CD4-positive, CD25-positive, alpha-beta regulatory T cell (primary cell): ENCODE data around the gene RYR3. TPM values are rescaled to one million over a fixed set of nuclear protein-coding genes. Genes with fewer than 3 reads are reported as not detected.

ENCODE experiments used
- ATAC-seq, 2 donors: fragments of 150-1000 bp; cut with Tn5 transposase; one replicate each; pipeline ENCODE4 v1.10.0; 2021; ENCODE audit warnings: low read depth in 2 of 2, moderate number of reproducible peaks in 2 of 2, moderate library complexity in 1 of 2
- DNase-seq, 3 donors: peaks; one replicate each; pipeline versions ENCODE4 v3.0.0 to v3.0.0-alpha.2; 2012 to 2022; ENCODE audit warnings: mixed read lengths in 1 of 3
- H3K27ac ChIP-seq: one replicate; pipeline ENCODE4 v1.7.0; 2013; ENCODE audit warnings: mild to moderate bottlenecking, low read length; ENCODE audit not compliant: insufficient read depth, poor library complexity, severe bottlenecking
- H3K27me3 ChIP-seq: one replicate; pipeline ENCODE4 v1.7.0; 2013; ENCODE audit warnings: low read length; ENCODE audit not compliant: control insufficient read depth, insufficient read depth
- H3K36me3 ChIP-seq: one replicate; pipeline ENCODE4 v1.7.0; 2013; ENCODE audit warnings: mild to moderate bottlenecking, low read length, moderate library complexity; ENCODE audit not compliant: control insufficient read depth, insufficient read depth
- H3K4me1 ChIP-seq: 2 replicates; pipeline ENCODE4 v1.7.0; 2013; ENCODE audit warnings: mild to moderate bottlenecking, low read length; ENCODE audit not compliant: insufficient read depth, control insufficient read depth, poor library complexity, severe bottlenecking
- H3K4me3 ChIP-seq: one replicate; pipeline ENCODE4 v1.7.0; 2013; ENCODE audit warnings: low read depth, mild to moderate bottlenecking, low read length, moderate library complexity
- H3K9me3 ChIP-seq, 2 experiments: 1 replicate in 1 of 2; 2 replicates in 1 of 2; pipeline ENCODE4 v1.7.0; 2013; ENCODE audit warnings: low read length in 2 of 2, mild to moderate bottlenecking in 1 of 2, moderate library complexity in 1 of 2; ENCODE audit not compliant: control insufficient read depth in 2 of 2
- H3K27ac Mint-ChIP-seq, 3 donors: one replicate each; pipeline ENCODE4 v1.8.0; 2020 to 2022; ENCODE audit warnings: mild to moderate bottlenecking in 3 of 3, mixed read lengths in 3 of 3, moderate library complexity in 2 of 3
- H3K27me3 Mint-ChIP-seq: one replicate; pipeline ENCODE4 v1.8.0; 2022; ENCODE audit warnings: mild to moderate bottlenecking, mixed read lengths
- H3K36me3 Mint-ChIP-seq: one replicate; pipeline ENCODE4 v1.8.0; 2020; ENCODE audit warnings: mixed read lengths
- H3K4me1 Mint-ChIP-seq, 4 donors: one replicate each; pipeline ENCODE4 v1.8.0; 2020 to 2022; ENCODE audit warnings: mixed read lengths in 4 of 4, mild to moderate bottlenecking in 1 of 4
- H3K4me3 Mint-ChIP-seq, 4 donors: one replicate each; pipeline ENCODE4 v1.8.0; 2020 to 2022; ENCODE audit warnings: mild to moderate bottlenecking in 4 of 4, mixed read lengths in 4 of 4, moderate library complexity in 3 of 4
- H3K9me3 Mint-ChIP-seq, 7 donors: one replicate each; pipeline ENCODE4 v1.8.0; 2020 to 2022; ENCODE audit warnings: mixed read lengths in 7 of 7, mild to moderate bottlenecking in 3 of 7, moderate library complexity in 2 of 7
- polyA plus RNA-seq, 4 donors: library from polyadenylated mRNA; unstranded; fragments of 300-500 nt; fragmentation: Illumina TruSeq; gene quantifications; one replicate each; pipeline ENCODE4 v1.2.3, GENCODE V29; 2021
- total RNA-seq: library from RNA; stranded (reverse); gene quantifications from one replicate; pipeline ENCODE4 v1.2.3, GENCODE V29; 2022

The RYR3 gene
- total and polyA plus RNA-seq, 5 donors from 2014 or later: 0.05 to 0.19 (median 0.09) TPM; not detected in 1

GRCh38 chr15:33374226-33374914 lies 63.6 kb downstream of the RYR3 start:
- Mint-ChIP-seq H3K36me3 (no peaks in the 10 kb centered on the region), H3K4me1 (no peaks in the 10 kb centered on the region), H3K27me3 (peaks cover 4% of the 10 kb centered on the region), H3K9me3 (peaks cover 0 to under 1% (median 0%) of the 10 kb centered on the region in 7 donors), H3K4me3 (no peak overlapping the region), H3K27ac (no peak overlapping the region)
- no peak overlapping the region for H3K4me3 ChIP-seq
- no peak overlapping the region for H3K27ac ChIP-seq
- no peaks in the 10 kb centered on the region for H3K27me3 ChIP-seq
- no peaks in the 10 kb centered on the region for H3K9me3 ChIP-seq
- no peaks in the 10 kb centered on the region for H3K4me1 ChIP-seq
- H3K36me3 ChIP-seq: no peaks in the 10 kb centered on the region
- DNase-seq (no peak), ATAC-seq (no peak)

GRCh38 chr15:33375236-33375635 lies 64.5 kb downstream of the RYR3 start:
- H3K4me1 ChIP-seq: no peaks in the 10 kb centered on the region
- no peak for DNase-seq
- Mint-ChIP-seq H3K4me1 (no peaks in the 10 kb centered on the region), H3K4me3 (no peak overlapping the region), H3K36me3 (no peaks in the 10 kb centered on the region), H3K27ac (no peak overlapping the region), H3K9me3 (no peaks in the 10 kb centered on the region), H3K27me3 (peaks cover 4% of the 10 kb centered on the region)
- no peaks in the 10 kb centered on the region for H3K36me3 ChIP-seq
- ATAC-seq: no peak
- H3K27ac ChIP-seq: no peak overlapping the region
- no peaks in the 10 kb centered on the region for H3K9me3 ChIP-seq
- H3K27me3 ChIP-seq: no peaks in the 10 kb centered on the region
- no peak overlapping the region for H3K4me3 ChIP-seq

- DNase-seq: no peak
- no peaks in the 10 kb centered on the region for H3K27me3 ChIP-seq
- H3K4me3 Mint-ChIP-seq: no peak overlapping the region
Measured at GRCh38 chr15:33377204-33377603, 66.4 kb downstream of the RYR3 start.

GRCh38 chr15:33378866-33379480 lies 68.2 kb downstream of the RYR3 start:
- no peak for ATAC-seq
- Histone ChIP-seq H3K27ac (no peak overlapping the region), H3K4me3 (no peak overlapping the region), H3K36me3 (no peaks in the 10 kb centered on the region), H3K4me1 (no peaks in the 10 kb centered on the region), H3K27me3 (no peaks in the 10 kb centered on the region), H3K9me3 (no peaks in the 10 kb centered on the region)
- Mint-ChIP-seq H3K27me3 (no peaks in the 10 kb centered on the region), H3K27ac (no peak overlapping the region), H3K4me1 (no peaks in the 10 kb centered on the region), H3K4me3 (no peak overlapping the region), H3K9me3 (peaks cover 0 to 4% (median 0%) of the 10 kb centered on the region in 7 donors), H3K36me3 (no peaks in the 10 kb centered on the region)
- DNase-seq: no peak

More at GRCh38 chr15:33377204-33377603, 66.4 kb downstream of the RYR3 start:
- ATAC-seq: no peak
- Mint-ChIP-seq H3K9me3 (peaks cover 0 to 4% (median 0%) of the 10 kb centered on the region in 7 donors), H3K36me3 (no peaks in the 10 kb centered on the region), H3K4me1 (no peaks in the 10 kb centered on the region), H3K27me3 (no peaks in the 10 kb centered on the region), H3K27ac (no peak overlapping the region)
- Histone ChIP-seq H3K4me3 (no peak overlapping the region), H3K27ac (no peak overlapping the region), H3K9me3 (no peaks in the 10 kb centered on the region), H3K36me3 (no peaks in the 10 kb centered on the region), H3K4me1 (no peaks in the 10 kb centered on the region)

- DNase-seq (no peak), ATAC-seq (no peak)
- no peaks in the 10 kb centered on the region for H3K36me3 Mint-ChIP-seq
- no peaks in the 10 kb centered on the region for H3K27me3 ChIP-seq
- H3K4me3 ChIP-seq: no peak overlapping the region
- no peak overlapping the region for H3K4me3 Mint-ChIP-seq
- no peaks in the 10 kb centered on the region for H3K4me1 Mint-ChIP-seq
- no peaks in the 10 kb centered on the region for H3K4me1 ChIP-seq
- no peak overlapping the region for H3K27ac ChIP-seq
- H3K36me3 ChIP-seq: no peaks in the 10 kb centered on the region
- no peaks in the 10 kb centered on the region for H3K9me3 ChIP-seq
- H3K27me3 Mint-ChIP-seq: no peaks in the 10 kb centered on the region
- peaks cover 0 to 4% (median 0%) of the 10 kb centered on the region in 7 donors for H3K9me3 Mint-ChIP-seq
- no peak overlapping the region for H3K27ac Mint-ChIP-seq
Measured at GRCh38 chr15:33380406-33380805, 69.6 kb downstream of the RYR3 start.

- Mint-ChIP-seq H3K27ac (no peak overlapping the region), H3K9me3 (peaks cover 0 to 4% (median 2%) of the 10 kb centered on the region in 7 donors), H3K27me3 (no peaks in the 10 kb centered on the region), H3K36me3 (no peaks in the 10 kb centered on the region), H3K4me3 (no peak overlapping the region), H3K4me1 (no peaks in the 10 kb centered on the region)
- Histone ChIP-seq H3K4me1 (no peaks in the 10 kb centered on the region), H3K27ac (no peak overlapping the region), H3K4me3 (no peak overlapping the region), H3K9me3 (no peaks in the 10 kb centered on the region), H3K36me3 (no peaks in the 10 kb centered on the region), H3K27me3 (no peaks in the 10 kb centered on the region)
- ATAC-seq (no peak), DNase-seq (no peak)
Measured at GRCh38 chr15:33382491-33382890, 71.7 kb downstream of the RYR3 start.

- no peaks in the 10 kb centered on the region for H3K36me3 Mint-ChIP-seq
- no peaks in the 10 kb centered on the region for H3K4me1 Mint-ChIP-seq
- no peak for ATAC-seq
- Histone ChIP-seq H3K4me1 (no peaks in the 10 kb centered on the region), H3K9me3 (no peaks in the 10 kb centered on the region), H3K27ac (no peak overlapping the region), H3K4me3 (no peak overlapping the region), H3K36me3 (no peaks in the 10 kb centered on the region), H3K27me3 (no peaks in the 10 kb centered on the region)
- DNase-seq: no peak
- H3K27me3 Mint-ChIP-seq: no peaks in the 10 kb centered on the region
- no peak overlapping the region for H3K27ac Mint-ChIP-seq
- H3K9me3 Mint-ChIP-seq: peaks cover 0 to 4% (median 2%) of the 10 kb centered on the region in 7 donors
- no peak overlapping the region for H3K4me3 Mint-ChIP-seq
Measured at GRCh38 chr15:33384307-33384706, 73.5 kb downstream of the RYR3 start.

- peaks cover 0 to 1% (median 0%) of the 10 kb centered on the region in 7 donors for H3K9me3 Mint-ChIP-seq
Measured at GRCh38 chr15:33392453-33392852, 81.7 kb downstream of the RYR3 start.

More at GRCh38 chr15:33392453-33392852, 81.7 kb downstream of the RYR3 start:
- Mint-ChIP-seq H3K4me3 (no peak overlapping the region), H3K27ac (no peak overlapping the region), H3K4me1 (no peaks in the 10 kb centered on the region), H3K27me3 (no peaks in the 10 kb centered on the region), H3K36me3 (no peaks in the 10 kb centered on the region)
- Histone ChIP-seq H3K4me3 (no peak overlapping the region), H3K36me3 (no peaks in the 10 kb centered on the region), H3K27ac (no peak overlapping the region), H3K4me1 (no peaks in the 10 kb centered on the region), H3K27me3 (no peaks in the 10 kb centered on the region), H3K9me3 (no peaks in the 10 kb centered on the region)
- no peak for DNase-seq
- ATAC-seq: no peak
